GM21367 (cell line): Measurements from ENCODE around the gene PLPP1.
"Not testable (repeated sequence)": the region's sequence is repeated elsewhere in the genome, so short reads cannot be mapped to it uniquely, and the experiment has no call there.

Source experiments
- ATAC-seq: cut with Tn5 transposase; IDR thresholded peaks from one replicate; pipeline ENCODE4 v1.9.1; 2021; ENCODE audit not compliant: unreplicated experiment

The PLPP1 gene

DNA sequence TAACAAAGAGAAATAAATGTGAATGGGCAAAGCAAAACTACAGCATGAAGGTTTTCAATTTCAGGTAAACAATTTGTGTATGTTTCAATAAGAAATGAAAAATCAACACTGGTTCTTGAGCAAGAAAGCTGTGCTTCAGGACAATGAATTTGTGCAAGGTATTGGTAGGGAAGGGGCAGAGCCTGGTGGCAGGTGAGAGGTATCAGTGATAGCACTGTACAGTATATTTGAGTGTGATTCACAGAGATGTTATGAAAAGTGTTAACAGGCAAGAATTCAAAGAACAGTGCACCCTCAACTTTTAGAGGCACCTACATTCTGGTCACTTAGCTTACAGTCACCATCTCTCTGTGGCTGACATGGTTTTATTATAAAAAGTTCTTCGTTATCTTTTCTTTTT is 25.7 kb downstream of the PLPP1 start:
- ATAC-seq: no peak

DNA sequence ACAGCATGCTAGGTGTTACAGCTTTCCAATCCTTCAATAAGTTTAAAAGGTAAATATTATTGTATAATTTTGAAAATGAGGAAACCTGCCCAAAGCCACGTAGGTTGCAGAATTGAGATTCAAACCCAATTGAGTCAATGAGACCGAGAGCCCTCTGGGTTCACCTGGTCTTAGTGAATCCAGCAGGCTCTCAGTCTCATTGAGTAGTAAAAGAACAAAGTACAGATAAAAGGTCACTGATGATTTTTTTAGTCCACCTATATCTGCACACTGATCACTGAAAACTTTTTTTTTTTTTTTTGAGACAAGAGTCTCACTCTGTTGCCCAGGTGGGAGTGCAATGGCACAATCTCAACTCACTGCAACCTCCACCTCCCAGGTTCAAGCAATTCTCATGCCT is 27.2 kb downstream of the PLPP1 start:
- no peak for ATAC-seq

DNA sequence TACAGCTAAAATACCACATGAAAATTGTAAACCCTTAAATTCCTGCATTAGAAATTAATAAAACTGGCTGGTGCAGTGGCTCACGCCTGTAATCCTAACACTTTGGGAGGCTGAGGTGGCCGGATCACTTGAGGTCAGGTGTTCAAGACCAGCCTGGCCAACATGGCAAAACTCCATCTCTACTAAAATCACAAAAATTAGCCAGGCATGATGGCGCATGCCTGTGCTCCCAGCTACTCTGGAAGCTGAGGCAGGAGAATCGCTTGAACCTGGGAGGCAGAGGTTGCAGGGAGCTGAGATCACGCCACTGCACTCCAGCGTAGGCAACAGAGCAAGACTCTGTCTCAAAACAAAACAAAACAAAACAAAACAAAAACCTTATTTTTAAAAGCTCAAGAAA is 29.1 kb downstream of the PLPP1 start:
- ATAC-seq: not testable (repeated sequence)

DNA sequence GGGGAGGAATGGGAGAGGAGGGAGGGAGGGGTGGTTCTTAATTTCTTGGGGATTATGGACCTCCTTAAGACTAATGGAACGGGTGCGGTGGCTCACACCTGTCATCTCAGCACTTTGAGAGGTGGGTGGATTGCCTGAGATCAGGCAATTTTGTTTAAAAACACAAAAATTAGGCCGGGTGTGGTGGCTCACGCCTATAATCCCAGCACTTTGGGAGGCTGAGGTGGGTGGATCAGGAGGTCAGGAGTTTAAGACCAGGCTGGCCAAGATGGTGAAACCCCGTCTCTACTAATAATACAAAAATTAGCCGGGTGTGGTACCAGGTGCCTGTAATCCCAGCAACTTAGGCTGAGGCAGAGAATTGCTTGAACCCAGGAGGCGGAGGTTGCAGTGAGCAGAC is 30.8 kb downstream of the PLPP1 start:
- not testable (repeated sequence) for ATAC-seq

DNA sequence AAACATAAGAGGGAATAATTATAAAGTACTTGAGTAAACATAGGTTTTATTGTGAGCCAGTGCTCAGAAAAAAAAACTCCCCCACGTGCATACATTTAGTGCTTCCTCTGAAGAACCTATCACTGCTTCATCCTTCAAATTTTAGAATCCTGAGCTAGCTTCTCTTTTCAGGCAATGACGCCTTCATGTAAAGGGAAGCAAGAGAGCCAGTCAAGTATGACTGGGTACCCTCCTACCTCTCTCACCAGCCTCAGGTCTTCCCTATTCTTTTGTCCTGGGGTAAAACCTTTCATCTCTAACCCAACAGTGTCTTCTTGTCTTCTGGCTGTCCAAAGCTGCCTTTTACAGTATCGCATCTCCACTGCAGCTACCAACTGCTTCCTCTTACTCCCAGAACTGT is 32.0 kb downstream of the PLPP1 start:
- no peak for ATAC-seq

DNA sequence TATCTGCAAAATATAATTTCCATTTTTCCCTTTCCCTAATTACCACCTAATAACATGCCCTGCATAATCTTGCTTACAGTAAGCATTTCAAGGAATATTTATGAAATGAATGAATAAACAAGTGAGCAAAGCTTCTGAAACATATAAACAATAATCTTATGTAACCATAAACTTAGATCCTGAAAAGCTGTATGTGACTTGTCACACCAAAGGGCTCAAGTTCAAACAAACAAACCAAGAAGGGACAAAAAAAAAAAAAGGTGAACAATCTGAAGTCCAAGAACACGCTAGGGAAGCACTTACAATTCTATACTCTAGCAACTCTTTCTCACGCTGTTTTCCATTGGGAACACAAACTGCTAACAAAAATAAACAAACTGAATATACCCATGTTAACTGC is 36.3 kb downstream of the PLPP1 start:
- no peak for ATAC-seq

DNA sequence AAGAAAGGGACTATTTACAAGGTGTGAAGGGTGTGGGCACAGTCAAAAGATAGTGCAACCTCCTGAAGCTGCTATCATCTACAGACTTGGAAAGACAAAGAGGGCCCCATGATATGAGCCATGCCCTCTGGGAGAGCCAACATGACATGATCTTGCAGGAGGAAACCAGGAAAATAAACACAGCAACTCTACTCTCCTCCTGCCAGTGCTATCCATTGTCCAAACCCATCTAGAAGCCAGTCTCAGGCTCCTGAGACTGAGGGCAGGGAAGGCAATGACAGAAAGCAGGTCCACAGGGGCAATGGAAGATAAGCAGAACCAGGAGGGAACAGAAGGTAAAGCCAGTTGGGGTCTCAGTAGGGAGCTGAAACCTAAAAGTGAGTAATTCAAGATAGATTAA is 37.1 kb downstream of the PLPP1 start:
- ATAC-seq: no peak

DNA sequence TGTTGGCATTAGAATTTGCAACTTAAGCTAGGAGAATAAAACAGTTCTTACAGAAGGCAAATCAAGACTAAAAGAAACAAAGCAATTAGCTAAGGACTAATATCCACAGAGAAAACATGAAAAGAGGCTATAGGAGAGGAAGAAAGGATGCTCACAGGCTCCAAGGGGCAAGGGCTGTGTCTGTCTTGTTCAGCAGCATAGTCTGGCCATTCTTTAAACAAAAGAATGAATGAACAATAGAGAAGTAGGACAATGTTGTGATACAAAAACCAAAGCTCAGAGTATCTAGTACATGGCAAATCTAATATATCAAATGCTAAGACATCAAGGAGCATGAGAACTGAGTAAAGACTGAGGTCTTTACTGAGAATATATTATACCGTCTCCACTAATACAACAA is 39.5 kb downstream of the PLPP1 start:
- ATAC-seq: no peak

DNA sequence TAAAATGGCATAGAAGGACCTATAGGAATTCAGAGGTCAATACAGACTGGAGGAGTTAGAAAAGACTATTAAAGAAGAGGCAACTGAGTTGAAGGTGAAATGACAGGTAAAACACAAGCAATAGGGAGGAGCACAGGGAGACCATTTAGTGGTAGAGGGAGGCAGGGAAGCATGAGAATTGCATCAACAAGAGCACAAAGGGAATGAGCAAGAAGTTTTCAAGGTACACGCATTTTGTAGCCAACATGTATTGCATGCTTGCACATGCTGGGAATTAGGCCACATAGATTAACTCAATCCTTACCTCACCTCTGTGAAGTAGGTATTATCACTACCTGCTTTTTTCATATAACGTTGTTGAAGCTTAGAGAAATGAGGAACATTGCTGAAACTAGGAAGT is 42.3 kb downstream of the PLPP1 start:
- ATAC-seq: no peak

DNA sequence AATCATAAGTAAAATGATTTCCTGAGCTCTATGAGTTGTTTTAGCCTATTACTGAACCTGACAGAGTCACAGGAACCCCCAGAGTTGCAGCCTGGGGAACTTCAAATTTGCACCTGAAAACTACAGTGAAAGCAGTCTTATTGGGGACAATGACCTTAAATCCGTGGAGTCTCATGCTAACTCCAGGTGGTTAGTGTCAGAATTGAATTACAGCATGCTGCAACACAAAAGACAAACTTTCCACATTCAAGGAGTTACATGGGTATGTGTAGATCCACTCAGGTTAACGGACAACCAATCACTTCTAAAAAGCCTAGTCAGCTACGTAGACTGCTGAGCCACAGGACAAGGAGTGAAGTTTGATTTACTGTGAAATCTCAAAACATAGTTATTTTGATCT is 49.7 kb downstream of the PLPP1 start:
- no peak for ATAC-seq

DNA sequence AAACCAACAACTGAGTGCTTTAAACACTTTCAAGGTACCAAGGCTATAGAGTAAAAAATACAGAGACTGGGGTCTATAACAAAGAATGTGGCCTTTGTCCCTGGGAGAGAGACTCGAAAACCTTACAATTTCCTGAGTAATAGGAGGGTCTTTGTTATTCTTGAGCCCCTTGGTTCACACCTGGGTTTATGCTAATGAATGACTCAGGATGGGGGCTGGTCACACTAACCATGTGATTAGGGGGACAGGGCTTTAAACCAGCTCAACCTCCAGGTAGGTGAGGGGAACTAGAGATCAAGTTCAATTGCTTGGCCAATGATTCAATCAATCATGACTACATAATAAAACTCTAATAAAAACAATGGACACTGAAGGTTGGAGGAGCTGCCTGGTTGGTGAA is 50.2 kb downstream of the PLPP1 start:
- ATAC-seq: no peak

DNA sequence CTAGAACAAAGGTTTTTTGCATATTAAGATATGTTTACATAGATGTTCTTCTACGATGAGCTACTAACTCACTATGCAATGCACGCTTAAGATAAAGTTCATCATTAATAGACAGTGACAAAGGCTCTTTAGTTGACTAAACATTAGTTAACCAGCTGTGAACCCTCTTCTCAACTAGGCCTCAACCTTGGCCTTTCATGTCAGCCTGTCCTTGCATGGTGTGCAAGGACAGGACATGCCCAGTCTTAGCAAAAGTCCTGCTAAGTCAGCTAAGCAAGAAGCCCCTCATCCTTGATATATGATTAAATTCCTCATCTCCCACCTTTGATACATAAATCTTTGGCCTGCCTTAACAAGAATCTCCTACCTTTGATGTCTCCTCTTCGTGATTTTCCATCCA is 50.9 kb downstream of the PLPP1 start:
- ATAC-seq: no peak

DNA sequence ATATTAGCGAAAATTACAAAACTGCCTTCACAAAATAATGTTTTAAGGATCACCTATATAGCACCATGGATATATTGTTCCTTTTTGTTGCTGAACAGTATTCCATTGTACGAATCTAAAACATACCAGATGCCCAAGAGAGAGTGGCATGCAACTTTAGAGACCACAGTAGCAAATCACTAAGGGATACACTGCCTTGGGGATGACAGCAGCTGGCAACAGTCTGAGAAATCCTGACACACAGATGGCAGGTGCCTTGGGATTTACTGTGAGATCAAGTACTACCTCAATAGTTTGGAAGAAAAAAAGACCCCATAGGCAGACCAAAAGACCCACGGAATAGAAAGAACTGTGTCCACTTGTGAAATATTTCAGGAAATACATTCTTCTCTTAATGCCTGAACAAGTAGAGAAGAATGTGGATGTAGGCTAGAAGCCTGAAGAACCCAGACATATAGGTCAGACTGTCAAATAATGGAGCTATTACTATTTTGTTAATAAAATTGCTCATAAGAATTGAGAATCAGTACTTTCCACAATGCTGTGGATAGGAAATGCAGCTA is 53.4 kb downstream of the PLPP1 start:
- ATAC-seq: no peak

DNA sequence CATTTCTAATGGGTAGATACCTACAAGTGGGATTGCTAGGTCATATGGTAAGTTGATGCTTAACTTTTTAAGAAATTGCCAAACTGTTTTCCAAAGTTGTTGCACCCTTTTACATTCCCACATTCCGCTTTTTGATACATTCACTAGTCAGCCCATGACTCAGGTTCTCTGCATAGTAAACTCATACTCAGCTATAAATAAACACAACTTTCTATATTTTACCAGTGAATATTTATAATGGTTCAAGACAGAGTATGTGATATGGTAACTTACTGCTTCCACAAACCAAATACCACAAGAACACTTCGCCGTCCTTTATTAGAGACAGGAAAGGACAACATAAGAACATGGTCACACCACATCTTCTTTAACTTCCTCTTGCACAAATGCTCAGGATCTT is 54.0 kb downstream of the PLPP1 start:
- no peak for ATAC-seq

DNA sequence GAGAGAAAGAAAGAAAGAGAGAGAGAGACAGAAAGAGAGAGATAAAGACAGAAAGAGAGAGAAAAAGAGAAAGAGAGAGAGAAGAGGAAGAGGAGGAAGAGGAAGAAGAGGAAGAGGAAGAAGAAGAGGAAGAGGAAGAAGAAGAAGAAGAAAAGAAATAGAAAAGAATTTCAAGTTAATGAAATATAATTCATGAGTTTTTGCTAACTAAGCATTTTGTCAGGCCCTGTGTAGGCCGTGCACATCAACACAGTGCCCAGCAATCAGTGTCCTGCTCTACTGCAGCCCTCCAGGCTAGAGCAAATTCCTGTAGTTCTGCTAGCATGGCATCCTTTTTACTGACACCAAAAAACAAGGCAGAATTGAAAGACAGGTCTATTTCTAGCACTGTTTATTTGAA is 62.1 kb downstream of the PLPP1 start:
- no peak for ATAC-seq

DNA sequence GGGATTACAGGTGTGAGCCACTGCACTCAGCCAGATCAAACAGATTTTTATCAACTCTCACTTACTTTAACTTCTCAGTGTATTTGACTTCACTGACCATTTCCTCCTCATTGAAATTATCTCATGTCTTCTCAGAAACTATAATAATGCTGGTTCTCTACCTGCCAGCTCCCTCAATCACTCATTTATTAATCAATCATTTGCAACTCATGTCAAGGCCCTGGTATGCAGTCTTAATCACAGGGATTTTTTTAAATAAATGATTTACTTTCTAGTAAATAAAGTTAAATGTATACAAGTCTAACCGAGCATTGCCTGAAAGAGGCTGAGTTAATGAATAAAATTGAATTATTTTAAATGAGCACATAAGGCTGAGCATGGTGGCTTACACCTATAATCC is 63.3 kb downstream of the PLPP1 start:
- ATAC-seq: no peak

DNA sequence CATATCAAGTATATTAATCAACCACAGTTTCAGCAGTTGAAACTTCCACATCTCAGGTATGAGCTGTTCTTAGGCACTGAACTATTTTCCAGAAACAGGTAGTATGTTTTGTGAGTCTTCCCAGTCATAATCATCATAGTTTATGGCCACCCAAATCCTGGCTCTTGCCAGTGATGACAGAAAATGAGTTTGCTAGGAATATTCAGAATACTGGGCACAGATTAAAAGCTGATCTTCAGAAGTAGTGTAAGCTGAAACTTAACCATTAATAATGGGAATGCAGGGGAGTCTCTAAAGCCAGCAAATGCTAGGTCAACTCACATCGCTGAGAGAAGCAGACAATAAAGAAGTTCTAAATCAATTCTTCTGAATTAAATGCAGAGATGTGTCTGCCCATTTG is 64.5 kb downstream of the PLPP1 start:
- ATAC-seq: no peak

DNA sequence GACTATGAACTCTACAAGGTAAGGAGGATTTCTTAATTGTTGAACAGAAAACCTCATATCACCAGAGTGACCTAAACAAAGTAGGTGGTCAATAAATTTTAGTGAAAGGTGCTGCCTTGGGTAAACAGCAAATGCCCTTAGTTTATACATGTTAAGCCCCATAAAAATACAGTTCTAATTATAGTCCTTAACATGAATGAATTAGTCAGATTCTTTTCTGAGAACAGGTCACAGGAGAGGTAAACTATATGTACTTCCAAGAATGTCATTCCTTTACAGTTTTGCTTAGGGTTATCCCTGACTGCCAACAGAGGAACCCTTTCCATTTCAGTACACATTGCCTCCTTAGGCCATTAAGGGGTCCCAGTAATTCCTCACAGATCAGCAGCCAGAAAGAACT is 64.9 kb downstream of the PLPP1 start:
- no peak for ATAC-seq

DNA sequence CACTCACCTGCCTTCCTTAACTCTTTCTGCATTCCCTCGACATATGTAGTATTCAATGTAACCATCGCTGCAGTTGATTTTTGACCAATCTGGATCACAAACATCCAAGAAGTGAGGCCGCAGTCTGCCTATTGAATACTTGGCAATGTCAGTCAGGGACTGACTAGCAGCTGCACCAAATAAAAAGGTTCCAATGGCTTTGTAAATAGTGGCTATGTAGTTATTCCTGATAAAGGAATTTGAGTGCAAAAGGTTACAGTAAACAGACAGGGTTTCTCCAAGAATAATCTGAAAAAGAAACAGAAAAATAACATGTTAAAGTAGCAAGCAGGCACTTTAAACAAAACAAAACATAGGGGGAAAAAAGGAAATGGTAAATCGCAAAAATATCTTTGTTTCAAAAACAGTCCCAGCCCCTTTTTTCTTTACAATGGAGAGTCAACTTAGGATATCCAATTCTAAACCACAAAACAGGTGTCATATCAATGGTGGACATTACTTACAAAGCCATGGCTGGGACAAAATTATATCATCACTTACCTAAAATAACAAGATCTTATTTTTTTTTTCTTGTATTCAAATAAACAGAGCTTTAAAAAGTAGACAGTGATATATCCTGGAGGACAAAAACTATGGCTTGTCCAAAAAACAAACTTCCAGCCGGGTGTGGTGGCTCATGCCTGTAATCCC is 66.8 kb downstream of the PLPP1 start:
- ATAC-seq: no peak

DNA sequence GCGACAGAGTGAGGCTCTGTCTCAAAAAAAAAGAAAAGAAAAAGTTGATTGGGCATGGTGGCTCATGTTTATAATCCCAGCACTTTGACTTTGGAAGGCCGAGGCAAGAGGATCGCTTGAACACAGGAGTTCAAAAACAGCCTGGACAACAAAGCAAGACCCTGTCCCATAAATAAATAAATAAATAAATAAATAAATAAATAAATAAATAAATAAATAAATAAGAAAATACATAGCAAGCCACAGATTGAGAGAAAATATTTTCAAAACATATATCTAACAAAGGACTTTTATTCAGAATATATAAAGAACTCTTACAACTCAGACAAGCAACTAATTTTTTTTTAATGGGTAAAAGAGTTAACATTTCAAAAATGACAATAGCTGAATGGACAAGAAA is 71.2 kb downstream of the PLPP1 start:
- no peak for ATAC-seq

DNA sequence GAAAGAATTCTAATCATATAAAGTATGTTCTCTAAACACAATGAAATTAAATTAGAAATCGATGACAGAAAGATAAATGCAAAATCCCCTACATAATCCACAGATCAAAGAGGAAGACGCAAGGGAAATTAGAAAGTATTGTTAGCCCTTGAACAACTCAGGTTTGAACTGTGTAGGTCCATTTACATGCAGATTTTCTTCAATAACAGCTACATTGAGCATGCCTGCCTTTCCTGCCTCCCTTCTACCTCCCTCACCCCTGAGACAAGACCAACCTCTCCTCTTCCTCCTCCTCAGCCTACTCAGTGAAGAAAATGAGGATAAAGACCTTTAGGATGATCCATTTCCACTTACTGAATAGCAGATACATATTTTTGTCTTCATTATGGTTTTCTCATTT is 75.2 kb downstream of the PLPP1 start:
- ATAC-seq: no peak

DNA sequence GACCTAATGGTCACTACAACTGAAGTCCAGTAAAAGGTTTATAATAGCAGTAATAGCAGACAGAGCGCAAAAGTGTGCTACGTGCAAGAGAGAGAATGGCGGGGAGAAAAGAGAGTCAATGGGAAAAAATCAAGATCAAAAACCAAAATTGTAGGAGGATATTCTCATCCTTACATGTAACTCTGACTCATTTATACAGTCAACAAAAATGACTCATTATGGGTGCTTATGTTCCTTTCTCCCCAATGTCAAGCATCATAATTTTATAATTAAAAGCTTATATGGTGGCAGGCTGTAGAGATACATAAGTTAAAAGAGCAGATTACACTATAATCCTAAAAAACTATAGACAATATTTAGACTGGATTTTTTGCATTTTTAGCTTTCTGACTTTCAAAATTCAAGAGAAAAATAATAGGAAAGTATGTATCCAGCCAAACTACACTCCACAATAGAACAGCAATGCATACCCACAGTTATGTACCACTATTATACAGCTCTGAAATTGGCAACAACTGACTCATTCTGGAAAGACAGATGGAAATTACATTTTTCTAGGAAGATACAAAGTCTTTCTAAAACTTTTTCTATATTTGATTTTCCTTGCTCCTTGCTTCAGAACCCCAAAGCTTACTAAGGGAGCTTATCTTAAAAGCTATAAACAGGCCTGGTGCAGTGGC is 78.4 kb downstream of the PLPP1 start:
- no peak for ATAC-seq

DNA sequence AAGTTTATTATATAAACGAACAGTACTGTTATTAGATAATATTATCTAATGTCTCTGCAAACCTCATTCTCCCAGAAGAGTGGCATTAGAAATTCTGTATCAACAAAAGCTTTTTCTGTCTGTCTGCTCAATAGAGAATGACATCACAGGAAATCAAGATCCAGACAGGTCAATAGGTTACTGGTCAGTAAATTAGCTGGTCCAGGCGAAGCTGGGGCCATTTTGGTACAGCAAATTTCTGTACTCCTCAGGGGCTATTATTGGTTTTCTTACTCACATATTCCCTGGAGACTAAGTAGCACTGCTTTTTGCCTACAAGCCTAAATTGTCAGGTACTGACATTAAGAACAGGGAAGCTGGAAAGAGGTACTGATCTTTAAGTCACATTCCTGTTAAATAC is 80.5 kb downstream of the PLPP1 start:
- no peak for ATAC-seq
